ENCODE results near the gene RABGAP1L.

The RABGAP1L gene

DNA sequence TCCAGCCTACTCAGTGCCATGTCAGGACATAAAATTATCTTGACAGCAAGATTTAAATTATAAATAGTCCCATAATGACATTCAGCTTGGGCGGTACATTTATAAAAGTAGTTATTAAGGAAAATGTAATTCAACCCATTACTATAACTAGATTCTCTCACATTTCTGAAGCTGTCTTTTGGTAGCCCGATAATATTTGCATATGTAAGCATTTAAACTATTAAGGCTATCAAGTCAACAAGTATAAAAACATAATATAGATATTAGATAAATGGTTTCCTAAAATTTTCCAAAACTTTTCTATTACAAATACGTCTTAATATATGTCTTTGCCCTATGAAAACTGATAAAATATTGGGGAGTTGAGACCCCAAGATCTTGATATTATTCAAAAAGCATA is 266.8 kb downstream of the RABGAP1L start:
- in situ Hi-C loops (cut with MboI; ENCODE audit: low sequenced_read_pairs, unreplicated experiment) = no loop called here
- no peak for DNase-seq (ENCODE audit: low spot score)
- TF ChIP-seq, protein P1, sequence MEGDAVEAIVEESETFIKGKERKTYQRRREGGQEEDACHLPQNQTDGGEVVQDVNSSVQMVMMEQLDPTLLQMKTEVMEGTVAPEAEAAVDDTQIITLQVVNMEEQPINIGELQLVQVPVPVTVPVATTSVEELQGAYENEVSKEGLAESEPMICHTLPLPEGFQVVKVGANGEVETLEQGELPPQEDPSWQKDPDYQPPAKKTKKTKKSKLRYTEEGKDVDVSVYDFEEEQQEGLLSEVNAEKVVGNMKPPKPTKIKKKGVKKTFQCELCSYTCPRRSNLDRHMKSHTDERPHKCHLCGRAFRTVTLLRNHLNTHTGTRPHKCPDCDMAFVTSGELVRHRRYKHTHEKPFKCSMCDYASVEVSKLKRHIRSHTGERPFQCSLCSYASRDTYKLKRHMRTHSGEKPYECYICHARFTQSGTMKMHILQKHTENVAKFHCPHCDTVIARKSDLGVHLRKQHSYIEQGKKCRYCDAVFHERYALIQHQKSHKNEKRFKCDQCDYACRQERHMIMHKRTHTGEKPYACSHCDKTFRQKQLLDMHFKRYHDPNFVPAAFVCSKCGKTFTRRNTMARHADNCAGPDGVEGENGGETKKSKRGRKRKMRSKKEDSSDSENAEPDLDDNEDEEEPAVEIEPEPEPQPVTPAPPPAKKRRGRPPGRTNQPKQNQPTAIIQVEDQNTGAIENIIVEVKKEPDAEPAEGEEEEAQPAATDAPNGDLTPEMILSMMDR (IDR thresholded peaks at IDR 0.05; ENCODE audit: borderline replicate concordance, control extremely low read depth, extremely low read depth, insufficient read depth, missing control alignments) = no peak

GRCh38 chr1:174428033-174428432 is 268.7 kb downstream of the RABGAP1L start:
- TF ChIP-seq, protein P1 (IDR thresholded peaks at IDR 0.05; ENCODE audit: borderline replicate concordance, control extremely low read depth, extremely low read depth, insufficient read depth, missing control alignments) = no peak
- in situ Hi-C loops (cut with MboI; ENCODE audit: low sequenced_read_pairs, unreplicated experiment) = no loop called here
- no peak for DNase-seq (ENCODE audit: low spot score)

DNA sequence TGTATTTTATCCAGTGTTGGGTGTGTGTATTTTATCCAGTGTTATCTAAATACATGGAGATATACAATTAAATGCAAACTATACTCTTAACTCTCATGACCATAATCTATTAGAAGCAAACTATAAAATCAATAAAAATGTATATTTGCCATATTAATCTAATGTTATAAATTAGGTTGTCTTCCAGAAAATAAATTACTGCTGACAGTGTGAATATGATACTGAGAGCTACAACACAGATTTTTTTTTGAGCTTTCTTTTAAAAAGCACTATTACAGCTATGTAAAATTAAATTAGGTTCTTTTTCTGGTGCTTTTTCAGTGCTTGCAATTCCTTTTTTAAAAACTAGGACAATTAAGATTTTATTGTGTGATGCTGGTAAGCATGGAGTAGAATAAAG is 269.4 kb downstream of the RABGAP1L start:
- DNase-seq (ENCODE audit: low spot score) = no peak
- TF ChIP-seq, protein P1 (IDR thresholded peaks at IDR 0.05; ENCODE audit: borderline replicate concordance, control extremely low read depth, extremely low read depth, insufficient read depth, missing control alignments) = no peak
- in situ Hi-C loops (cut with MboI; ENCODE audit: low sequenced_read_pairs, unreplicated experiment) = no loop called here

DNA sequence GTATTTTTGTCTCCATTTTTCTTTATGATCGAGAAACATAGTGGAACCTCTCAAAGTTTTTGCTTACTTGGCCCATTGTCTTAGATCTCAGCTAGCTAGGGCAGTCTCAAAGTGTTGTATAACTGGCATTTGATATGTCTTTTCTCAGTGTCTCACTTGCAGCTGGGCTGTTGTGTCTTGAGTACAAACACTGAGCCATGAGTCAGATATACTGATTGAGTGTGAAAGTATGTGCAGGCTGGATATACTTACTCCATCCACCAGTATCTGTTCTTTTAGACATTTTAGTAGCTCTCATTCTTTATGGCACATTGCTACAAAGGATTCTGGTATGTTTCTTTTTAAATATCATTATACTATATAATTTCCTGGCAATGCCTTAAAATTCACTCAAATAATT is 274.1 kb downstream of the RABGAP1L start:
- DNase-seq (ENCODE audit: low spot score) = no peak
- TF ChIP-seq, protein P1 (IDR thresholded peaks at IDR 0.05; ENCODE audit: borderline replicate concordance, control extremely low read depth, extremely low read depth, insufficient read depth, missing control alignments) = no peak
- in situ Hi-C loops (cut with MboI; ENCODE audit: low sequenced_read_pairs, unreplicated experiment) = no loop called here

DNA sequence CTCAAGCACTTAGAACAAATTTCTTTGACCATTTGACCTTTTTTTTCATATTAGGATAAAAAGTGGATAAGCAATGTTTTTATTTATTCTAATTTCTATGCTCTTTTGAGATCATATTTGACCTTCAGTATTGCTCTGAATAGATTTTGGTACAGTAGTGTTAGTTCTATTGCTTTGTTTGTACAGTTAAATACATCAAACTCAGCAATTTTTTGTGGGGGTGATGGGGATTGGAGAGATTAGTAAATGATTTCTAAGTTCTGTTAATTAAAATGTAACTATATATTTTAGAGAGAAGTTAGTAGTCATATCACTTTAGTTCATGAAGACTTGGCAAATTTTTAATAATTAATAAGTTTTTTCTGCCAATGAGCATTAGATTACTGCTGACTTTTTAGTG is 286.0 kb downstream of the RABGAP1L start:
- TF ChIP-seq, protein P1 (IDR thresholded peaks at IDR 0.05; ENCODE audit: borderline replicate concordance, control extremely low read depth, extremely low read depth, insufficient read depth, missing control alignments) = no peak
- in situ Hi-C loops (cut with MboI; ENCODE audit: low sequenced_read_pairs, unreplicated experiment) = no loop called here
- no peak for DNase-seq (ENCODE audit: low spot score)

DNA sequence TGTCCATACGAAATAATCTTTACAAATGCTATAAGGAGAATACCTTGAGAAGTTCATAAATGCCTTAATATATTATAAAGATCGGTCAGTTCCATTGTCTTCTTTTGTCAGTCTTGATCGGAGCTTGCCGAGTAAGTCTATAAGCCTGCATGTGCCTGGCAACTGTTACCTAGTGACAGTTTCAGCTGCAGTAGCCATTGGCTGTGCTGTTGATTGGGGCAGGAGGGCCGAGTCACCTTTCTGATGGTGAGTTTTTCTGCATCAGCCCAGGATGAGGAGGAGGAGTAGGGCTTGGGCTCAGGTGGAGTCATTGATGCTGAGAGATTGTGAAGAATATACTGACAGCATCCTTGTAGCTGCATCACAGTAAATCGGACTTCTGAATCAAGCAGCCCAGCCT is 286.5 kb downstream of the RABGAP1L start:
- in situ Hi-C loops (cut with MboI; ENCODE audit: low sequenced_read_pairs, unreplicated experiment) = no loop called here
- no peak for DNase-seq (ENCODE audit: low spot score)
- TF ChIP-seq, protein P1 (IDR thresholded peaks at IDR 0.05; ENCODE audit: borderline replicate concordance, control extremely low read depth, extremely low read depth, insufficient read depth, missing control alignments) = no peak

All from GM13976 (cell line).